ENCODE results near the gene INVS.
"Not testable (repeated sequence)": the region's sequence is repeated elsewhere in the genome, so short reads cannot be mapped to it uniquely, and the experiment has no call there.

Gene INVS

GRCh38 chr9:100098887-100099721, at the start of gene INVS, which contains the start of gene ERP44:
Gene INVS, plus strand, starts transcription at chr9:100099243. Its CDS starts 5,279 bp downstream, at chr9:100104522.
Gene ERP44, minus strand, starts transcription at chr9:100099000. Its CDS starts 160 bp downstream, at chr9:100098840.
- peak; percentile 83 to 87 for DNase-seq (ENCODE audit: low read depth in 2 of 2)

- no peak for DNase-seq (ENCODE audit: low read depth in 2 of 2)
Observed at GRCh38 chr9:100049551-100049950, 49.5 kb upstream of the INVS start.

- DNase-seq (ENCODE audit: low read depth in 2 of 2), result no peak
Observed at GRCh38 chr9:100052375-100052774, 46.7 kb upstream of the INVS start.

- DNase-seq (ENCODE audit: low read depth in 2 of 2), result no peak
Observed at GRCh38 chr9:100056561-100056960, 42.5 kb upstream of the INVS start.

- DNase-seq (ENCODE audit: low read depth in 2 of 2), result no peak
Observed at GRCh38 chr9:100057624-100058023, 41.4 kb upstream of the INVS start.

GRCh38 chr9:100058699-100059579, 40.1 kb upstream of the INVS start:
- no peak for DNase-seq (ENCODE audit: low read depth in 2 of 2)

- DNase-seq (ENCODE audit: low read depth in 2 of 2), result not testable (repeated sequence)
Observed at GRCh38 chr9:100062683-100063082, 36.4 kb upstream of the INVS start.

GRCh38 chr9:100063185-100063584, 35.9 kb upstream of the INVS start:
- DNase-seq (ENCODE audit: low read depth in 2 of 2), result no peak

- DNase-seq (ENCODE audit: low read depth in 2 of 2), result no peak
Observed at GRCh38 chr9:100064872-100065581, 34.0 kb upstream of the INVS start.

- no peak for DNase-seq (ENCODE audit: low read depth in 2 of 2)
Observed at GRCh38 chr9:100066539-100066938, 32.5 kb upstream of the INVS start.

- DNase-seq (ENCODE audit: low read depth in 2 of 2), result not testable (repeated sequence)
Observed at GRCh38 chr9:100067990-100068389, 31.1 kb upstream of the INVS start.

GRCh38 chr9:100069068-100069467, 30.0 kb upstream of the INVS start:
- DNase-seq (ENCODE audit: low read depth in 2 of 2), result not testable (repeated sequence)

GRCh38 chr9:100070104-100071041, 28.7 kb upstream of the INVS start:
- DNase-seq (ENCODE audit: low read depth in 2 of 2), result no peak

- DNase-seq (ENCODE audit: low read depth in 2 of 2), result no peak
Observed at GRCh38 chr9:100071271-100071670, 27.8 kb upstream of the INVS start.

GRCh38 chr9:100072805-100073204, 26.2 kb upstream of the INVS start:
- no peak for DNase-seq (ENCODE audit: low read depth in 2 of 2)

GRCh38 chr9:100074093-100074492, 24.9 kb upstream of the INVS start:
- no peak for DNase-seq (ENCODE audit: low read depth in 2 of 2)

GRCh38 chr9:100074989-100075388, 24.1 kb upstream of the INVS start:
- no peak for DNase-seq (ENCODE audit: low read depth in 2 of 2)

GRCh38 chr9:100076256-100076655, 22.8 kb upstream of the INVS start:
- not testable (repeated sequence) for DNase-seq (ENCODE audit: low read depth in 2 of 2)

GRCh38 chr9:100082782-100083181, 16.3 kb upstream of the INVS start:
- no peak for DNase-seq (ENCODE audit: low read depth in 2 of 2)

- no peak for DNase-seq (ENCODE audit: low read depth in 2 of 2)
Observed at GRCh38 chr9:100083448-100084127, 15.5 kb upstream of the INVS start.
